ENCODE results near the gene MMP24. TPM values are rescaled to one million over a fixed set of nuclear protein-coding genes. Genes with fewer than 3 reads are reported as not detected.

Gene MMP24
- polyA plus RNA-seq, 1 donor: 0.52 TPM

- DNase-seq (ENCODE audit: low read depth): no peak
Measured at GRCh38 chr20:35279040-35279439, 52.5 kb downstream of the MMP24 start.

- DNase-seq (ENCODE audit: low read depth): no peak
Measured at GRCh38 chr20:35279533-35280174, 53.2 kb downstream of the MMP24 start.

GRCh38 chr20:35280523-35280922 lies 54.0 kb downstream of the MMP24 start:
- DNase-seq (ENCODE audit: low read depth): no peak

- DNase-seq (ENCODE audit: low read depth): no peak
Measured at GRCh38 chr20:35281506-35282101, 55.1 kb downstream of the MMP24 start.

GRCh38 chr20:35283441-35284266 lies 57.2 kb downstream of the MMP24 start:
- no peak for DNase-seq (ENCODE audit: low read depth)

GRCh38 chr20:35284267-35284991 lies 57.9 kb downstream of the MMP24 start, which contains the start of gene EIF6:
TSS of gene EIF6 (minus strand) at chr20:35284772. CDS start at chr20:35284487, 285 bp downstream.
- peak; percentile 75 for DNase-seq (ENCODE audit: low read depth)

- no peak for DNase-seq (ENCODE audit: low read depth)
Measured at GRCh38 chr20:35284992-35285805, 58.7 kb downstream of the MMP24 start.

GRCh38 chr20:35285806-35286076 lies 59.3 kb downstream of the MMP24 start:
- DNase-seq (ENCODE audit: low read depth): no peak

- DNase-seq (ENCODE audit: low read depth): no peak
Measured at GRCh38 chr20:35286077-35286898, 59.8 kb downstream of the MMP24 start.

GRCh38 chr20:35286899-35287508 lies 60.5 kb downstream of the MMP24 start:
- no peak for DNase-seq (ENCODE audit: low read depth)

GRCh38 chr20:35287509-35288324 lies 61.2 kb downstream of the MMP24 start:
- no peak for DNase-seq (ENCODE audit: low read depth)

GRCh38 chr20:35288325-35289060 lies 62.0 kb downstream of the MMP24 start:
- no peak for DNase-seq (ENCODE audit: low read depth)

- DNase-seq (ENCODE audit: low read depth): no peak
Measured at GRCh38 chr20:35290186-35290886, 63.8 kb downstream of the MMP24 start.

- no peak for DNase-seq (ENCODE audit: low read depth)
Measured at GRCh38 chr20:35290887-35291417, 64.5 kb downstream of the MMP24 start.

- DNase-seq (ENCODE audit: low read depth): no peak
Measured at GRCh38 chr20:35291654-35292503, 65.4 kb downstream of the MMP24 start, which contains the start of gene FAM83C. TSS of gene FAM83C (minus strand) at chr20:35292425. CDS start at chr20:35292304, 121 bp downstream.

GRCh38 chr20:35292504-35293285 lies 66.2 kb downstream of the MMP24 start:
- DNase-seq (ENCODE audit: low read depth): no peak
